Activated CD8-positive, alpha-beta T cell treated with anti-CD3 and anti-CD28 coated beads for 36 hours (primary cell): ENCODE results near the gene CTNNA3. TPM values are rescaled to one million over a fixed set of nuclear protein-coding genes. Genes with fewer than 3 reads are reported as not detected.

Source experiments
- ATAC-seq: fragments of 200-7000 bp; cut with Tn5 transposase; one replicate; pipeline ENCODE4 v1.10.0; 2021; ENCODE audit warnings: mild to moderate bottlenecking, moderate library complexity
- CTCF ChIA-PET: fragments of 350-600 bp; sonication (Branson Sonifier 250); formaldehyde crosslinking; loops from one replicate; lab custom pipeline; 2021; ENCODE audit warnings: antibody characterized with exemption; lab: Charles Lee
- POLR2A ChIA-PET: fragments of 350-600 bp; sonication (Branson Sonifier 250); formaldehyde crosslinking; loops from one replicate; lab custom pipeline; 2021; ENCODE audit warnings: antibody characterized with exemption; lab: Charles Lee
- DNase-seq: peaks from one replicate; pipeline ENCODE4 v3.0.0-alpha.2; 2020
- H3K27ac Mint-ChIP-seq: one replicate; pipeline ENCODE4 v1.8.0; 2021; ENCODE audit warnings: mild to moderate bottlenecking, mixed read lengths
- H3K27me3 Mint-ChIP-seq: one replicate; pipeline ENCODE4 v1.8.0; 2021; ENCODE audit warnings: mixed read lengths
- H3K36me3 Mint-ChIP-seq: one replicate; pipeline ENCODE4 v1.8.0; 2021; ENCODE audit warnings: low read depth, mixed read lengths
- H3K4me1 Mint-ChIP-seq: one replicate; pipeline ENCODE4 v1.8.0; 2021; ENCODE audit warnings: low read depth, mixed read lengths
- H3K4me3 Mint-ChIP-seq: one replicate; pipeline ENCODE4 v1.8.0; 2021; ENCODE audit warnings: mild to moderate bottlenecking, moderate library complexity, mixed read lengths
- H3K9me3 Mint-ChIP-seq: one replicate; pipeline ENCODE4 v1.8.0; 2021; ENCODE audit warnings: mixed read lengths
- intact Hi-C: fragments of 100-400 bp; cut with micrococcal nuclease; formaldehyde crosslinking; loops from one replicate; pipeline ENCODE4 v1.10.0; 2022
- total RNA-seq, 2 experiments: library from RNA; stranded (reverse); gene quantifications; one replicate each; pipeline ENCODE4 v1.2.3, GENCODE V29; 2021
- TF ChIP-seq, protein P1 (sequence below): fragments of 200-600 bp; IDR thresholded peaks from one replicate; pipeline ENCODE4 v1.8.0; 2022; ENCODE audit warnings: antibody characterized with exemption, mild to moderate bottlenecking

The CTNNA3 gene
- total RNA-seq, 2 experiments from 2014 or later, result not detected

DNA sequence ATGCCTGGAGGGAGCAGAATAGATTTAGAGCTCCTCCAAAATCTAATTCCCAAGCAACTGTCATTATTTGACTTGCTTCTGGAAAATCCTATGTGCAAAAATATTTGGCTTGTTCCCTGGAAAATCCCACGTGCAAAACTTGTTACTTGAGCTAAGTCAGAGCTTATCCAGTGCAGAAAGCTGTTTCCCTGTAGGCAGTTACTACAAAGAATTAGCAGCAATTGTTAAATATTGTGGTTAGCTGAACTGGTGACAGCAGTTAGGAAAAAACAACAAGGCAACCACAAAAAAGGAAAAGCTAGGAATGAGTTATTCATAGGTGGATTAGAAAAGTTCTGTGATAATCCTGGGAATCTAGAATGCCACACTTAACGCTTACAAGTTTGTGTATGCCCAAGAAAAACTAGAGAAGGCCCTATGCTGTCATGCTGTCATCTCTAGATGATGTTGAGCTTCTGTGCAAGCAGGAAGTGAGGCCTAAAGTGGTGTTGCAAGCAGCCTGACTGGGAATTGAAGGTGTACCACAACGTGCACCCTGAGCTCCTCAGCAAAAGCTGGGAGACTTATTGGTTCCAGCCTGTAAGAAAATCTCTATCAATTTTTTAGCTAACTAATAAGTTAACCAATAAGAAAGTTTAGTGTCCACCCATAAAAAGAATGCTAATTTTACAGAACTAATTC lies 1508.8 kb downstream of the CTNNA3 start:
- CTCF ChIA-PET, result no interaction called here
- TF ChIP-seq, protein P1, sequence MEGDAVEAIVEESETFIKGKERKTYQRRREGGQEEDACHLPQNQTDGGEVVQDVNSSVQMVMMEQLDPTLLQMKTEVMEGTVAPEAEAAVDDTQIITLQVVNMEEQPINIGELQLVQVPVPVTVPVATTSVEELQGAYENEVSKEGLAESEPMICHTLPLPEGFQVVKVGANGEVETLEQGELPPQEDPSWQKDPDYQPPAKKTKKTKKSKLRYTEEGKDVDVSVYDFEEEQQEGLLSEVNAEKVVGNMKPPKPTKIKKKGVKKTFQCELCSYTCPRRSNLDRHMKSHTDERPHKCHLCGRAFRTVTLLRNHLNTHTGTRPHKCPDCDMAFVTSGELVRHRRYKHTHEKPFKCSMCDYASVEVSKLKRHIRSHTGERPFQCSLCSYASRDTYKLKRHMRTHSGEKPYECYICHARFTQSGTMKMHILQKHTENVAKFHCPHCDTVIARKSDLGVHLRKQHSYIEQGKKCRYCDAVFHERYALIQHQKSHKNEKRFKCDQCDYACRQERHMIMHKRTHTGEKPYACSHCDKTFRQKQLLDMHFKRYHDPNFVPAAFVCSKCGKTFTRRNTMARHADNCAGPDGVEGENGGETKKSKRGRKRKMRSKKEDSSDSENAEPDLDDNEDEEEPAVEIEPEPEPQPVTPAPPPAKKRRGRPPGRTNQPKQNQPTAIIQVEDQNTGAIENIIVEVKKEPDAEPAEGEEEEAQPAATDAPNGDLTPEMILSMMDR, result no peak
- Mint-ChIP-seq H3K9me3 (no peaks in the 10 kb centered on the region), H3K27ac (no peak overlapping the region), H3K4me1 (no peaks in the 10 kb centered on the region), H3K27me3 (no peaks in the 10 kb centered on the region), H3K36me3 (no peaks in the 10 kb centered on the region), H3K4me3 (no peak overlapping the region)
- intact Hi-C loops, result no loop called here
- DNase-seq (no peak), ATAC-seq (no peak)
- POLR2A ChIA-PET, result no interaction called here

DNA sequence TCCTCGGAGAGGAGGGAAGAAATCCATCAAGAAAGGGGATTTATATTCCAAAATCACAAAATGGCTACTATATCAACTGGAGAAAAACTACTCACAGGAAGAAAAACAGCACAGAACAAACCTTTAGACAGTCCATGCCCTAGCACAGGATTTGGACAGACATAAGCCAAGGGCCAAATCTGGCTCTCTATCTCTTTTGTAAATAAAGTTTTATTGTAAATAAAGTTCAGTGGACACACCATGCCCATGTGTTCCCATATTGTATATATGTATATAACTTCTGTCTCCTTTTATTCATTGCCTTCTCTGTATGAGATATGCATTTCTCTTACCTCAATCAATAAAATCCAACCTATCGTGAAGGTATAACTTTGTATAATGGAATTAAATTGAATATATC lies 1513.0 kb downstream of the CTNNA3 start:
- intact Hi-C loops, result no loop called here
- TF ChIP-seq, protein P1, result no peak
- Mint-ChIP-seq H3K27ac (no peak overlapping the region), H3K9me3 (no peaks in the 10 kb centered on the region), H3K4me3 (no peak overlapping the region), H3K4me1 (no peaks in the 10 kb centered on the region), H3K27me3 (no peaks in the 10 kb centered on the region), H3K36me3 (no peaks in the 10 kb centered on the region)
- ChIA-PET CTCF (no interaction called here), POLR2A (no interaction called here)
- DNase-seq (no peak), ATAC-seq (no peak)

DNA sequence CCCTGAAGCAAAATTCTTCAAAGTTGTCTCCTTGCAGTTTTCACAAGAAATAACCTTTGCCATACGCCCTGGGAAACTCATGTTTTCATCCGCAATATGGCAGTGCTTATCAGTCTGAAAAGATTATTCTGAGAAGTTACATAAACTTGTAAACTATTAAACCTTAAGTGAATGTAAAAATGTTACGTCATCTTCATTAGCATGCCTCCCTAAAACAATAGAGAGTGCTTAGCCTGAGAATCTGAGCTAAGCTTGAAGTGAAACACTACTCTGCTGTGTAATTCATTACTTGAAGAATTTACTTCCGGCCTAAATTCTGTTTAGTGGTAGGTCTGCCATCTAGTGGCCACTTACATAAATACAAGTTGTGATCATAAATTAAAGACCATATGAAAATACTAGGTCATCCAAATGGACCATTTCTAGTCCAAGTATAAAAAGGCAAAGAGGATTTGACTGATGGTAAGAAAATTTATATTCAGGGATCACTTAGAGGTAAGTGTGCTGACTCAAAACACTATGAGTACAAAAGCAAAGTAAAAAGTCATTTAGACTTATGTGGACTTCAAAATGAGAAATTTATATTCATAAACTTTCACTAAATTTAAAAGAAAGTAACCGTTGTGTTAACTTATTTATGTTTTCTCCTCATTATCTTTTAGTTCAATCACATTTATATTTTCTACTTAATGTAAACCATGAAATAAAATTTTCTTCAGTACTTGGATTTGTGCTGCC lies 1515.2 kb downstream of the CTNNA3 start:
- no peak overlapping the region for H3K4me3 Mint-ChIP-seq
- H3K9me3 Mint-ChIP-seq, result no peaks in the 10 kb centered on the region
- intact Hi-C loops, result no loop called here
- H3K27ac Mint-ChIP-seq, result no peak overlapping the region
- ATAC-seq (peak; percentile 74), DNase-seq (peak; percentile 30)
- no peaks in the 10 kb centered on the region for H3K4me1 Mint-ChIP-seq
- H3K36me3 Mint-ChIP-seq, result no peaks in the 10 kb centered on the region
- H3K27me3 Mint-ChIP-seq, result no peaks in the 10 kb centered on the region
- TF ChIP-seq, protein P1, result peak; percentile 61
- CTCF ChIA-PET, result interaction anchor here (0.6 to 1.7 kb wide), 4 partner anchors 9 to 40 kb away, joined by 3 to 6 read pairs (median 3); no protein-coding TSS in a partner anchor
- POLR2A ChIA-PET, result no interaction called here

DNA sequence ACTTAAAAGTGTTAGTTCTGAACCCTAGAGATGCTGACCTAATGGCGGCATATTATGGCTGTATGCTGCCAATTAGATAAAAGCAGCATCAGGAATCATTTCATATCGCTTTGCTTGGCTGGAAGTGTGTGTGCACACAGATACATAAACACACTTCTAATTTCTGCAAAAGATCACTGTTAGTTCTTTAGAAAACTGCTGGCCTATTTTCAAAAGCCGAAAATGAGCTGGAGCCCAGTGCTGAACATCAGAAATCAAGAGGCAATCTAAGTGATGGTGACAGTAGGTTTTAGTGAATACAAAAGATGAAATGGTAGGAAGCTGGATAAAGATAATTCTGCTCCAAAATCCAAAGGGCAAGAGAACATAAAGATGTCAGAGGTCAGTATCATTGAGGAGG lies 1516.0 kb downstream of the CTNNA3 start:
- intact Hi-C loops, result no loop called here
- no peaks in the 10 kb centered on the region for H3K27me3 Mint-ChIP-seq
- H3K27ac Mint-ChIP-seq, result no peak overlapping the region
- CTCF ChIA-PET, result interaction anchor here (0.6 to 1.7 kb wide), 5 partner anchors 8 to 752 kb away, joined by 3 to 6 read pairs (median 3); no protein-coding TSS in a partner anchor
- H3K36me3 Mint-ChIP-seq, result no peaks in the 10 kb centered on the region
- no peaks in the 10 kb centered on the region for H3K9me3 Mint-ChIP-seq
- no peak for ATAC-seq
- POLR2A ChIA-PET, result no interaction called here
- TF ChIP-seq, protein P1, result no peak
- no peak overlapping the region for H3K4me3 Mint-ChIP-seq
- H3K4me1 Mint-ChIP-seq, result no peaks in the 10 kb centered on the region
- no peak for DNase-seq

DNA sequence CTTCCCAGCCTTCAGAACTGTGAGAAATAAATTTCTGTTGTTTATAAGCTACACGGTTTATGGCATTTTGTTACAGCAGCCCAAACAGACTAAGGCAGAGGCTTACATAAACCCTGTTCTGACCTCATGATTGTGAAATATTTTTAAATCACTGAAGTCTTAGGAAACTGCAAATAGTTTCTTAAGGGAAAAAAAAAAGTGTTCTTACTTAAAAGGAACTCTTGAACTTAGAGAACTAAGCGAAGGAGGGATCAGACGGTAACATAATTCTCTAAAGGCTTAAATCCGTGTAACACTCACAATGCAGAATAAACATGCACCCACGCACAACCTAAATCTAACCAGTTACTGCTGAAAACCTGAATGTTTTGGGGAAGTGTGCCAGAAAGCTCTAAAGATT lies 1519.2 kb downstream of the CTNNA3 start:
- CTCF ChIA-PET, result no interaction called here
- TF ChIP-seq, protein P1, result no peak
- POLR2A ChIA-PET, result no interaction called here
- Mint-ChIP-seq H3K27me3 (no peaks in the 10 kb centered on the region), H3K27ac (no peak overlapping the region), H3K4me1 (no peaks in the 10 kb centered on the region), H3K4me3 (no peak overlapping the region), H3K9me3 (no peaks in the 10 kb centered on the region), H3K36me3 (no peaks in the 10 kb centered on the region)
- ATAC-seq (no peak), DNase-seq (no peak)
- intact Hi-C loops, result no loop called here
